Neural cell (in vitro differentiated cells): ENCODE measurements around the gene CTPS2.

Experiments
- EZH2 ChIP-seq: fragments of 200-600, 300-800 bp; shearing (Covaris generic), sonication (generic); IDR thresholded peaks from 2 replicates; pipeline ENCODE4 v1.6.1; 2014; ENCODE audit warnings: antibody characterized with exemption, low read length, borderline replicate concordance, mild to moderate bottlenecking; ENCODE audit not compliant: insufficient read depth, poor library complexity, severe bottlenecking
- MXI1 ChIP-seq: fragments of 450-650 bp; conservative IDR thresholded peaks from 2 replicates; pipeline ENCODE4 v1.6.1; 2014; ENCODE audit warnings: antibody characterized with exemption, mild to moderate bottlenecking; ENCODE audit not compliant: poor library complexity, severe bottlenecking
- POLR2AphosphoS5 ChIP-seq: IDR thresholded peaks from 2 replicates; pipeline ENCODE4 v1.6.1; 2012
- SMC3 ChIP-seq: fragments of 450-650 bp; conservative IDR thresholded peaks from 2 replicates; pipeline ENCODE4 v1.6.1; 2014; ENCODE audit warnings: antibody characterized with exemption, mild to moderate bottlenecking, moderate library complexity; ENCODE audit not compliant: poor library complexity
- TAF1 ChIP-seq: IDR thresholded peaks from 2 replicates; pipeline ENCODE4 v1.6.1; 2012; ENCODE audit warnings: low read depth
- TF ChIP-seq, protein P1 (sequence below): fragments of 450-650 bp; IDR thresholded peaks from 2 replicates; pipeline ENCODE4 v1.5.1; 2014; ENCODE audit warnings: antibody characterized with exemption, mild to moderate bottlenecking, moderate library complexity; ENCODE audit not compliant: poor library complexity, severe bottlenecking
- TF ChIP-seq, protein P2 (sequence below): IDR thresholded peaks from 2 replicates; pipeline ENCODE4 v1.6.1; 2012; ENCODE audit warnings: borderline replicate concordance

DNA sequence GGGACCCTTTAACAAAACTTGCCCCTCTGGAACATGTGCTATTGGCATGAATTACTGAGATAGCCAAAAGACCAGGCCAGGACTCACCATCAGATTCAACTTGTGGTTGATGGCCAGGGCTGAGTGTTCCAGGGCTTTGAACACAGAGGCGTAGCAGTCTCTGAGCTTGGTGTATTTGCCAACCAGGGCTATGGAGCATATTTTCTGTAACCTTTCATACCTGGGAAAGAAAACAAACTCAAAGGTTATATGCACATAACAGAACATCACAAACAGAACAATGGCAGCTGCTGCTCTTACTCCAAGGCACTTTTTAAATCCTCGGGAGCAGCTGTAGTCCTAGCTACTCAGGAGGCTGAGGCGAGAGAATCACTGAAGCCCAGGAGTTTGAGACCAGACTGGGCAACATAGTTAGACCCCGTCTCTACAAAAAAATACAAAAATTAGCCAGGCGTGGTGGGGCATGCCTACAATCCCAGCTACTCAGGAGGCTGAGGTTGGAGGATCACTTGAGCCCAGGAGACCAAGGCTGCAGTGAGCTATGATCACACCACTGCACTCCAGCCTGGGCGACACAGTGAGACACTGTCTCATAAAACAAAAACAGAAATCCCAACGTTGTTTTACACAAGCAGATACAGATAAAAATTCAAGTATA is 29.3 kb downstream of the CTPS2 start:
- no peak for TF ChIP-seq MXI1
- TF ChIP-seq SMC3: no peak
- TF ChIP-seq, protein P1, sequence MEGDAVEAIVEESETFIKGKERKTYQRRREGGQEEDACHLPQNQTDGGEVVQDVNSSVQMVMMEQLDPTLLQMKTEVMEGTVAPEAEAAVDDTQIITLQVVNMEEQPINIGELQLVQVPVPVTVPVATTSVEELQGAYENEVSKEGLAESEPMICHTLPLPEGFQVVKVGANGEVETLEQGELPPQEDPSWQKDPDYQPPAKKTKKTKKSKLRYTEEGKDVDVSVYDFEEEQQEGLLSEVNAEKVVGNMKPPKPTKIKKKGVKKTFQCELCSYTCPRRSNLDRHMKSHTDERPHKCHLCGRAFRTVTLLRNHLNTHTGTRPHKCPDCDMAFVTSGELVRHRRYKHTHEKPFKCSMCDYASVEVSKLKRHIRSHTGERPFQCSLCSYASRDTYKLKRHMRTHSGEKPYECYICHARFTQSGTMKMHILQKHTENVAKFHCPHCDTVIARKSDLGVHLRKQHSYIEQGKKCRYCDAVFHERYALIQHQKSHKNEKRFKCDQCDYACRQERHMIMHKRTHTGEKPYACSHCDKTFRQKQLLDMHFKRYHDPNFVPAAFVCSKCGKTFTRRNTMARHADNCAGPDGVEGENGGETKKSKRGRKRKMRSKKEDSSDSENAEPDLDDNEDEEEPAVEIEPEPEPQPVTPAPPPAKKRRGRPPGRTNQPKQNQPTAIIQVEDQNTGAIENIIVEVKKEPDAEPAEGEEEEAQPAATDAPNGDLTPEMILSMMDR: no peak
- TF ChIP-seq, protein P2, sequence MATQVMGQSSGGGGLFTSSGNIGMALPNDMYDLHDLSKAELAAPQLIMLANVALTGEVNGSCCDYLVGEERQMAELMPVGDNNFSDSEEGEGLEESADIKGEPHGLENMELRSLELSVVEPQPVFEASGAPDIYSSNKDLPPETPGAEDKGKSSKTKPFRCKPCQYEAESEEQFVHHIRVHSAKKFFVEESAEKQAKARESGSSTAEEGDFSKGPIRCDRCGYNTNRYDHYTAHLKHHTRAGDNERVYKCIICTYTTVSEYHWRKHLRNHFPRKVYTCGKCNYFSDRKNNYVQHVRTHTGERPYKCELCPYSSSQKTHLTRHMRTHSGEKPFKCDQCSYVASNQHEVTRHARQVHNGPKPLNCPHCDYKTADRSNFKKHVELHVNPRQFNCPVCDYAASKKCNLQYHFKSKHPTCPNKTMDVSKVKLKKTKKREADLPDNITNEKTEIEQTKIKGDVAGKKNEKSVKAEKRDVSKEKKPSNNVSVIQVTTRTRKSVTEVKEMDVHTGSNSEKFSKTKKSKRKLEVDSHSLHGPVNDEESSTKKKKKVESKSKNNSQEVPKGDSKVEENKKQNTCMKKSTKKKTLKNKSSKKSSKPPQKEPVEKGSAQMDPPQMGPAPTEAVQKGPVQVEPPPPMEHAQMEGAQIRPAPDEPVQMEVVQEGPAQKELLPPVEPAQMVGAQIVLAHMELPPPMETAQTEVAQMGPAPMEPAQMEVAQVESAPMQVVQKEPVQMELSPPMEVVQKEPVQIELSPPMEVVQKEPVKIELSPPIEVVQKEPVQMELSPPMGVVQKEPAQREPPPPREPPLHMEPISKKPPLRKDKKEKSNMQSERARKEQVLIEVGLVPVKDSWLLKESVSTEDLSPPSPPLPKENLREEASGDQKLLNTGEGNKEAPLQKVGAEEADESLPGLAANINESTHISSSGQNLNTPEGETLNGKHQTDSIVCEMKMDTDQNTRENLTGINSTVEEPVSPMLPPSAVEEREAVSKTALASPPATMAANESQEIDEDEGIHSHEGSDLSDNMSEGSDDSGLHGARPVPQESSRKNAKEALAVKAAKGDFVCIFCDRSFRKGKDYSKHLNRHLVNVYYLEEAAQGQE: no peak
- no peak for TF ChIP-seq EZH2
- no peak for TF ChIP-seq POLR2AphosphoS5
- TF ChIP-seq TAF1: no peak
